ENCODE results near the gene TRIL.
A peak's percentile ranks its signal among the peaks of the same experiment; 100 is the strongest.

TRIL gene

GRCh38 chr7:28984217-28984616, 26.1 kb upstream of the TRIL start:
- FAIRE-seq: no peak
- no peak for DNase-seq (ENCODE audit: low spot score)

GRCh38 chr7:28983396-28984190, 25.5 kb upstream of the TRIL start:
- no peak for DNase-seq (ENCODE audit: low spot score)
- FAIRE-seq: no peak

GRCh38 chr7:28981161-28981465, 23.0 kb upstream of the TRIL start:
- DNase-seq (ENCODE audit: low spot score) (no peak), FAIRE-seq (no peak)

- FAIRE-seq (no peak), DNase-seq (ENCODE audit: low spot score) (no peak)
These were observed 22.5 kb upstream of the TRIL start for GRCh38 chr7:28980451-28981160.

- FAIRE-seq (no peak), DNase-seq (ENCODE audit: low spot score) (no peak)
These were observed 21.6 kb upstream of the TRIL start for GRCh38 chr7:28979776-28980175.

GRCh38 chr7:28977881-28978280, 19.8 kb upstream of the TRIL start:
- DNase-seq (ENCODE audit: low spot score) (no peak), FAIRE-seq (no peak)

GRCh38 chr7:28976022-28976421, 17.9 kb upstream of the TRIL start:
- no peak for DNase-seq (ENCODE audit: low spot score)
- no peak for FAIRE-seq

GRCh38 chr7:28973591-28973990, 15.5 kb upstream of the TRIL start:
- no peak for FAIRE-seq
- no peak for DNase-seq (ENCODE audit: low spot score)

GRCh38 chr7:28964056-28964455, 5.9 kb upstream of the TRIL start:
- DNase-seq (ENCODE audit: low spot score) (no peak), FAIRE-seq (no peak)

- DNase-seq (ENCODE audit: low spot score): no peak
- FAIRE-seq: no peak
These were observed 3.8 kb upstream of the TRIL start for GRCh38 chr7:28961972-28962371.

GRCh38 chr7:28960071-28960840, 2.1 kb upstream of the TRIL start:
- peak; percentile 75 for FAIRE-seq

GRCh38 chr7:28958980-28959347, 834 bp upstream of the TRIL start:
- no peak for FAIRE-seq
- no peak for DNase-seq (ENCODE audit: low spot score)

More at GRCh38 chr7:28960071-28960840, 2.1 kb upstream of the TRIL start:
- DNase-seq (ENCODE audit: low spot score): no peak

GRCh38 chr7:28957751-28958234, 337 bp downstream of the TRIL start:
- DNase-seq (ENCODE audit: low spot score): no peak
- FAIRE-seq: no peak

- no peak for DNase-seq (ENCODE audit: low spot score)
- FAIRE-seq: peak; percentile 44
These were observed 923 bp downstream of the TRIL start for GRCh38 chr7:28957064-28957750.

GRCh38 chr7:28956608-28957063, 1.5 kb downstream of the TRIL start:
- DNase-seq (ENCODE audit: low spot score) (no peak), FAIRE-seq (no peak)

GRCh38 chr7:28955718-28956607, 2.2 kb downstream of the TRIL start:
- FAIRE-seq (peak; percentile 68), DNase-seq (ENCODE audit: low spot score) (no peak)

- FAIRE-seq (no peak), DNase-seq (ENCODE audit: low spot score) (no peak)
These were observed 2.8 kb downstream of the TRIL start for GRCh38 chr7:28955356-28955717.

GRCh38 chr7:28954946-28955345, 3.2 kb downstream of the TRIL start:
- DNase-seq (ENCODE audit: low spot score) (no peak), FAIRE-seq (no peak)

- DNase-seq (ENCODE audit: low spot score): no peak
- FAIRE-seq: no peak
These were observed 3.7 kb downstream of the TRIL start for GRCh38 chr7:28954471-28954870.

- peak; percentile 53 for FAIRE-seq
- DNase-seq (ENCODE audit: low spot score): no peak
These were observed 4.5 kb downstream of the TRIL start for GRCh38 chr7:28953633-28954032.

- DNase-seq (ENCODE audit: low spot score) (no peak), FAIRE-seq (peak; percentile 67)
These were observed 16.0 kb downstream of the TRIL start for GRCh38 chr7:28942168-28942567.

All from urothelium cell line (cell line).